GM18870 (cell line): ENCODE measurements around the gene NRG3.
"Not testable (repeated sequence)": the region's sequence is repeated elsewhere in the genome, so short reads cannot be mapped to it uniquely, and the experiment has no call there.

Experiments
- ATAC-seq: cut with Tn5 transposase; IDR thresholded peaks from one replicate; pipeline ENCODE4 v1.9.1; 2021; ENCODE audit warnings: moderate library complexity; ENCODE audit not compliant: unreplicated experiment

The NRG3 gene

GRCh38 chr10:81953420-81953819, 78.4 kb downstream of the NRG3 start:
- no peak for ATAC-seq

- no peak for ATAC-seq
Measured at GRCh38 chr10:81957976-81958375, 83.0 kb downstream of the NRG3 start.

- ATAC-seq = no peak
Measured at GRCh38 chr10:81959016-81959415, 84.0 kb downstream of the NRG3 start.

GRCh38 chr10:81961451-81962184, 86.6 kb downstream of the NRG3 start:
- ATAC-seq = no peak

GRCh38 chr10:81963606-81964005, 88.6 kb downstream of the NRG3 start:
- ATAC-seq = no peak

GRCh38 chr10:81967716-81968115, 92.7 kb downstream of the NRG3 start:
- ATAC-seq = no peak

GRCh38 chr10:81969136-81969535, 94.1 kb downstream of the NRG3 start:
- no peak for ATAC-seq

GRCh38 chr10:81978238-81978637, 103.2 kb downstream of the NRG3 start:
- no peak for ATAC-seq

GRCh38 chr10:81981724-81982123, 106.7 kb downstream of the NRG3 start:
- ATAC-seq = no peak

GRCh38 chr10:81984428-81984827, 109.4 kb downstream of the NRG3 start:
- ATAC-seq = no peak

- no peak for ATAC-seq
Measured at GRCh38 chr10:81995254-81995653, 120.3 kb downstream of the NRG3 start.

GRCh38 chr10:81996927-81997326, 121.9 kb downstream of the NRG3 start:
- no peak for ATAC-seq

GRCh38 chr10:82020999-82021398, 146.0 kb downstream of the NRG3 start:
- ATAC-seq = no peak

- ATAC-seq = no peak
Measured at GRCh38 chr10:82027711-82028110, 152.7 kb downstream of the NRG3 start.

- no peak for ATAC-seq
Measured at GRCh38 chr10:82037076-82037475, 162.1 kb downstream of the NRG3 start.

GRCh38 chr10:82038587-82038986, 163.6 kb downstream of the NRG3 start:
- ATAC-seq = no peak

- no peak for ATAC-seq
Measured at GRCh38 chr10:82040336-82040735, 165.3 kb downstream of the NRG3 start.

GRCh38 chr10:82041018-82041417, 166.0 kb downstream of the NRG3 start:
- no peak for ATAC-seq

GRCh38 chr10:82056391-82056790, 181.4 kb downstream of the NRG3 start:
- ATAC-seq = no peak

GRCh38 chr10:82067192-82067591, 192.2 kb downstream of the NRG3 start:
- ATAC-seq = not testable (repeated sequence)

- ATAC-seq = no peak
Measured at GRCh38 chr10:82068501-82068900, 193.5 kb downstream of the NRG3 start.

GRCh38 chr10:82071231-82071630, 196.2 kb downstream of the NRG3 start:
- peak; percentile 55 for ATAC-seq

- no peak for ATAC-seq
Measured at GRCh38 chr10:82072124-82072523, 197.1 kb downstream of the NRG3 start.
